T-cell (primary cell): ENCODE data around the gene SPATA24. TPM values are rescaled to one million over a fixed set of nuclear protein-coding genes. Genes with fewer than 3 reads are reported as not detected.

Experiments
- ATAC-seq, 4 experiments: fragments of 200-7000 bp in 3 of 4; fragments of 150-1000 bp in 1 of 4; cut with Tn5 transposase; replicated peaks in 1 of 4; 1 replicate in 3 of 4; 2 replicates in 1 of 4; pipeline ENCODE4 v1.10.0; 2021; ENCODE audit warnings: moderate library complexity in 3 of 4, mild to moderate bottlenecking in 2 of 4, moderate number of reproducible peaks in 1 of 4
- CTCF ChIA-PET, 2 donors: fragments of 300-600 bp; sonication (Branson Sonifier 250); formaldehyde crosslinking; loops; one replicate each; lab custom pipeline; 2022; ENCODE audit warnings: antibody characterized with exemption in 2 of 2; lab: Charles Lee
- POLR2A ChIA-PET, 2 donors: fragments of 300-600 bp; sonication (Branson Sonifier 250); formaldehyde crosslinking; loops; one replicate each; lab custom pipeline; 2022; ENCODE audit warnings: antibody characterized with exemption in 2 of 2; lab: Charles Lee
- DNase-seq, 35 experiments: peaks; one replicate each; pipeline versions ENCODE4 v3.0.0 to v3.0.0-alpha.2; 2013 to 2023
- H3K27ac ChIP-seq: one replicate; pipeline ENCODE4 v1.5.1; 2013; ENCODE audit warnings: low read length
- H3K27me3 ChIP-seq, 2 experiments: replicated peaks in 1 of 2; 1 replicate in 1 of 2; 2 replicates in 1 of 2; pipeline versions ENCODE4 v1.6.1 to v1.7.0; 2013; ENCODE audit warnings: low read length in 1 of 2, mixed read lengths in 1 of 2; ENCODE audit not compliant: control insufficient read depth in 2 of 2, insufficient read depth in 2 of 2; ENCODE audit errors: extremely low read depth in 1 of 2
- H3K36me3 ChIP-seq, 2 donors: 1 replicate in 1 of 2; 2 replicates in 1 of 2; pipeline versions ENCODE4 v1.6.1 to v1.7.0; 2013; ENCODE audit warnings: low read length in 1 of 2; ENCODE audit not compliant: control insufficient read depth in 2 of 2, insufficient read depth in 1 of 2; ENCODE audit errors: extremely low read depth in 1 of 2
- H3K4me1 ChIP-seq, 2 experiments: 1 replicate in 1 of 2; 2 replicates in 1 of 2; pipeline versions ENCODE4 v1.6.1 to v1.7.0; 2013; ENCODE audit warnings: low read length in 2 of 2, mixed read lengths in 1 of 2; ENCODE audit not compliant: insufficient read depth in 2 of 2, control insufficient read depth in 1 of 2; ENCODE audit errors: extremely low read depth in 1 of 2
- H3K4me3 ChIP-seq, 2 donors: 1 replicate in 1 of 2; 2 replicates in 1 of 2; pipeline versions ENCODE4 v1.5.1 to v1.7.0; 2013; ENCODE audit warnings: mild to moderate bottlenecking in 2 of 2, low read length in 1 of 2, moderate library complexity in 1 of 2; ENCODE audit not compliant: control insufficient read depth in 1 of 2; ENCODE audit errors: extremely low read depth in 1 of 2
- H3K9me3 ChIP-seq: 2 replicates; pipeline ENCODE4 v1.7.0; 2013
- H3K27ac Mint-ChIP-seq, 2 donors: one replicate each; pipeline ENCODE4 v1.8.0; 2020 to 2021; ENCODE audit warnings: mild to moderate bottlenecking in 2 of 2, mixed read lengths in 2 of 2
- H3K27me3 Mint-ChIP-seq, 2 donors: one replicate each; pipeline ENCODE4 v1.8.0; 2021 to 2022; ENCODE audit warnings: mixed read lengths in 2 of 2
- H3K36me3 Mint-ChIP-seq: one replicate; pipeline ENCODE4 v1.8.0; 2021; ENCODE audit warnings: mixed read lengths
- H3K4me1 Mint-ChIP-seq, 3 donors: one replicate each; pipeline ENCODE4 v1.8.0; 2020 to 2022; ENCODE audit warnings: mixed read lengths in 3 of 3, mild to moderate bottlenecking in 1 of 3
- H3K4me3 Mint-ChIP-seq, 3 donors: one replicate each; pipeline ENCODE4 v1.8.0; 2020 to 2022; ENCODE audit warnings: mild to moderate bottlenecking in 3 of 3, mixed read lengths in 3 of 3, moderate library complexity in 3 of 3
- H3K9me3 Mint-ChIP-seq, 3 donors: one replicate each; pipeline ENCODE4 v1.8.0; 2020 to 2022; ENCODE audit warnings: mixed read lengths in 3 of 3
- WGBS: methylation state at CpG from one replicate; pipeline ENCODE4 v1.1.5; 2013; ENCODE audit warnings: missing lambda C conversion rate; ENCODE audit not compliant: insufficient coverage; 5-methylcytosine and 5-hydroxymethylcytosine counted together
- total RNA-seq, 35 experiments: library from RNA in 6 of 35; stranded (reverse) in 6 of 35; fragments of 120-200 nt in 1 of 35; gene quantifications; one replicate each; pipeline versions ENCODE4 v1.2.1 to v1.2.4 and lab custom pipeline; 2013 to 2026

The SPATA24 gene
- 1 to 10 TPM; 3.6 to 9.0 (median 4.8) TPM for total RNA-seq
- total RNA-seq (2013), result 4.2 TPM
- 1.1 to 5.1 (median 2.1) reads per million in 29 experiments for total RNA-seq (lab: John Stamatoyannopoulos, UW)

- Mint-ChIP-seq H3K4me1 (peaks cover 26 to 40% (median 37%) of the 10 kb centered on the region in 3 donors), H3K9me3 (no peaks in the 10 kb centered on the region), H3K27me3 (no peaks in the 10 kb centered on the region), H3K4me3 (peak within 1 kb of the TSS; percentile 82 to 96 (median 93)), H3K27ac (peak within 1 kb of the TSS; percentile 98 to 100), H3K36me3 (peaks cover 4% of the 10 kb centered on the region)
- WGBS, result 0% methylated on average over 38 of the region's 41 CpGs
- ChIA-PET CTCF (interaction anchor here (0.8 to 1.8 kb wide), 6 partner anchors 12 to 172 kb away, joined by 3 to 7 read pairs (median 4); partner anchors contain the start of gene PAIP2 (in 1 of the 2)), POLR2A (interaction anchor here (0.5 to 1.1 kb wide), 4 partner anchors 36 to 202 kb away, joined by 3 to 8 read pairs (median 4); partner anchors contain the start of gene DNAJC18 (in 1 of the 2))
- DNase-seq (peak; percentile 96 to 99 (median 98)), ATAC-seq (peak; percentile 90 to 94 (median 94))
- Histone ChIP-seq H3K36me3 (peaks cover 3 to 5% of the 10 kb centered on the region in 2 donors), H3K4me1 (peaks cover 17 to 26% of the 10 kb centered on the region in 2 experiments), H3K27ac (peak within 1 kb of the TSS; percentile 92), H3K9me3 (no peaks in the 10 kb centered on the region), H3K4me3 (peak within 1 kb of the TSS; percentile 65 to 73), H3K27me3 (no peaks in the 10 kb centered on the region)
Observed at GRCh38 chr5:139403787-139404483, at the start of gene SPATA24. TSS of gene SPATA24 (minus strand) at chr5:139404089. CDS start at chr5:139404060, 29 bp downstream.

GRCh38 chr5:139451878-139452660, 48.2 kb upstream of the SPATA24 start:
- peaks cover 21 to 46% of the 10 kb centered on the region in 2 experiments for H3K4me1 ChIP-seq
- no peaks in the 10 kb centered on the region for H3K9me3 Mint-ChIP-seq
- no peaks in the 10 kb centered on the region for H3K36me3 ChIP-seq
- H3K9me3 ChIP-seq, result no peaks in the 10 kb centered on the region
- DNase-seq, result no peak
- peak overlapping the region; percentile 20 for H3K27ac ChIP-seq
- no peak overlapping the region for H3K4me3 Mint-ChIP-seq
- H3K27me3 Mint-ChIP-seq, result no peaks in the 10 kb centered on the region
- CTCF ChIA-PET, result no interaction called here
- no peak overlapping the region for H3K4me3 ChIP-seq
- ATAC-seq, result no peak
- peaks cover 41 to 52% (median 45%) of the 10 kb centered on the region in 3 donors for H3K4me1 Mint-ChIP-seq
- no peak overlapping the region for H3K27ac Mint-ChIP-seq
- no peaks in the 10 kb centered on the region for H3K27me3 ChIP-seq
- H3K36me3 Mint-ChIP-seq, result no peaks in the 10 kb centered on the region
- POLR2A ChIA-PET, result no interaction called here
- WGBS, result 69% methylated on average over 2 of the region's 3 CpGs

GRCh38 chr5:139451176-139451575, 47.3 kb upstream of the SPATA24 start:
- POLR2A ChIA-PET, result interaction anchor here in 1 of 2 donors (0.6 kb wide), 1 partner anchor 34 kb away, joined by 8 read pairs; no protein-coding TSS in a partner anchor

GRCh38 chr5:139446956-139447779, 43.3 kb upstream of the SPATA24 start:
- Histone ChIP-seq H3K36me3 (no peaks in the 10 kb centered on the region), H3K9me3 (no peaks in the 10 kb centered on the region), H3K4me1 (peaks cover 27 to 41% of the 10 kb centered on the region in 2 experiments), H3K4me3 (no peak overlapping the region), H3K27me3 (peaks cover 0 to 3% of the 10 kb centered on the region in 2 experiments), H3K27ac (no peak overlapping the region)
- no peak overlapping the region for H3K27ac Mint-ChIP-seq
- ChIA-PET CTCF (interaction anchor here in 1 of 2 donors (0.6 to 0.7 kb wide), 2 partner anchors 10 to 39 kb away, joined by 3 to 4 read pairs; no protein-coding TSS in a partner anchor), POLR2A (interaction anchor here in 1 of 2 donors (0.6 to 0.7 kb wide), 2 partner anchors 7 to 140 kb away, joined by 3 to 6 read pairs; no protein-coding TSS in a partner anchor)
- ATAC-seq (no peak), DNase-seq (no peak)
- no peaks in the 10 kb centered on the region for H3K9me3 Mint-ChIP-seq
- H3K36me3 Mint-ChIP-seq, result no peaks in the 10 kb centered on the region
- H3K4me1 Mint-ChIP-seq, result peaks cover 42 to 59% (median 49%) of the 10 kb centered on the region in 3 donors
- H3K4me3 Mint-ChIP-seq, result no peak overlapping the region
- no CpG with 5 or more reads among the region's 5 CpGs for WGBS
- no peaks in the 10 kb centered on the region for H3K27me3 Mint-ChIP-seq

More at GRCh38 chr5:139451176-139451575, 47.3 kb upstream of the SPATA24 start:
- H3K27me3 Mint-ChIP-seq, result no peaks in the 10 kb centered on the region
- no peak for DNase-seq
- Histone ChIP-seq H3K27ac (no peak overlapping the region), H3K4me1 (peaks cover 21 to 42% of the 10 kb centered on the region in 2 experiments), H3K36me3 (no peaks in the 10 kb centered on the region), H3K27me3 (no peaks in the 10 kb centered on the region), H3K9me3 (no peaks in the 10 kb centered on the region), H3K4me3 (no peak overlapping the region)
- CTCF ChIA-PET, result interaction anchor here in 1 of 2 donors (1.2 kb wide), 1 partner anchor 21 kb away, joined by 6 read pairs; no protein-coding TSS in a partner anchor
- WGBS, result 44% methylated on average over 2 of the region's 2 CpGs
- no peak overlapping the region for H3K27ac Mint-ChIP-seq
- no peak for ATAC-seq
- H3K4me1 Mint-ChIP-seq, result peaks cover 36 to 51% (median 46%) of the 10 kb centered on the region in 3 donors
- H3K4me3 Mint-ChIP-seq, result no peak overlapping the region
- no peaks in the 10 kb centered on the region for H3K36me3 Mint-ChIP-seq
- H3K9me3 Mint-ChIP-seq, result no peaks in the 10 kb centered on the region

- ChIA-PET POLR2A (no interaction called here), CTCF (interaction anchor here in 1 of 2 donors (0.6 kb wide), 1 partner anchor 12 kb away, joined by 3 read pairs; no protein-coding TSS in a partner anchor)
- Histone ChIP-seq H3K4me1 (peaks cover 17 to 25% of the 10 kb centered on the region in 2 experiments), H3K36me3 (no peaks in the 10 kb centered on the region), H3K9me3 (no peaks in the 10 kb centered on the region), H3K4me3 (no peak overlapping the region), H3K27me3 (peaks cover 0 to 5% of the 10 kb centered on the region in 2 experiments), H3K27ac (no peak overlapping the region)
- ATAC-seq (no peak), DNase-seq (no peak)
- WGBS, result 94% methylated on average over 4 of the region's 7 CpGs
- Mint-ChIP-seq H3K27ac (peak overlapping the region in 1 of 2 donors; percentile 23), H3K36me3 (no peaks in the 10 kb centered on the region), H3K4me3 (no peak overlapping the region), H3K27me3 (no peaks in the 10 kb centered on the region), H3K9me3 (no peaks in the 10 kb centered on the region), H3K4me1 (peaks cover 43 to 65% (median 49%) of the 10 kb centered on the region in 3 donors)
Observed at GRCh38 chr5:139445325-139446170, 41.7 kb upstream of the SPATA24 start.
